Keratinocyte (primary cell): Measurements from ENCODE around the gene CSRP3. TPM values are rescaled to one million over a fixed set of nuclear protein-coding genes. Genes with fewer than 3 reads are reported as not detected.
A peak's percentile ranks its signal among the peaks of the same experiment; 100 is the strongest.

ENCODE experiments used
- DNase-seq: peaks from one replicate; pipeline ENCODE4 v3.0.0-alpha.2; 2011; ENCODE audit warnings: low read depth, missing footprints, low spot score
- FAIRE-seq: peaks from 2 replicates; lab custom pipeline; 2011; peaks lifted over from hg19 to GRCh38; lab: Jason Lieb, UNC
- H2AFZ ChIP-seq: 2 replicates; pipeline ENCODE4 v1.6.0; 2012; ENCODE audit warnings: low read length, control low read depth, inconsistent platforms; ENCODE audit not compliant: control insufficient read depth
- H3K27ac ChIP-seq: 2 replicates; pipeline ENCODE4 v1.5.1; 2011; ENCODE audit warnings: low read length; ENCODE audit not compliant: control insufficient read depth, insufficient read depth
- H3K27me3 ChIP-seq: 3 replicates; pipeline ENCODE4 v1.6.0; 2011; ENCODE audit warnings: low read length; ENCODE audit not compliant: control insufficient read depth, insufficient read depth; ENCODE audit errors: extremely low read depth
- H3K36me3 ChIP-seq, 2 experiments: 2 replicates in 1 of 2; 3 replicates in 1 of 2; pipeline ENCODE4 v1.5.1; 2011; ENCODE audit warnings: low read length in 2 of 2, mild to moderate bottlenecking in 1 of 2; ENCODE audit not compliant: control insufficient read depth in 2 of 2, insufficient read depth in 2 of 2; ENCODE audit errors: extremely low read depth in 1 of 2
- H3K4me1 ChIP-seq: 3 replicates; pipeline ENCODE4 v1.5.1; 2011; ENCODE audit warnings: low read length; ENCODE audit not compliant: control insufficient read depth, insufficient read depth; ENCODE audit errors: extremely low read depth
- H3K4me2 ChIP-seq: 3 replicates; pipeline ENCODE4 v1.6.0; 2011; ENCODE audit warnings: low read depth, low read length; ENCODE audit not compliant: control insufficient read depth, insufficient read depth; ENCODE audit errors: extremely low read depth
- H3K4me3 ChIP-seq, 3 experiments: fragments of 200-600 bp in 1 of 3; sonication (generic) in 1 of 3; 2 replicates in 2 of 3; 3 replicates in 1 of 3; pipeline ENCODE4 v1.5.1; 2011 to 2016; ENCODE audit warnings: low read length in 3 of 3, mild to moderate bottlenecking in 3 of 3, control low read depth in 2 of 3, inconsistent platforms in 1 of 3, low read depth in 1 of 3, mixed read lengths in 1 of 3, mixed run types in 1 of 3, moderate library complexity in 1 of 3; ENCODE audit not compliant: control insufficient read depth in 2 of 3, insufficient read depth in 2 of 3; ENCODE audit errors: extremely low read depth in 1 of 3
- H3K79me2 ChIP-seq: 2 replicates; pipeline ENCODE4 v1.6.0; 2012; ENCODE audit warnings: low read length; ENCODE audit not compliant: control insufficient read depth, insufficient read depth
- H3K9ac ChIP-seq: 3 replicates; pipeline ENCODE4 v1.6.0; 2011; ENCODE audit warnings: low read length; ENCODE audit not compliant: control insufficient read depth, insufficient read depth; ENCODE audit errors: extremely low read depth
- H3K9me1 ChIP-seq: 3 replicates; pipeline ENCODE4 v1.6.0; 2011; ENCODE audit warnings: low read length; ENCODE audit not compliant: control insufficient read depth, insufficient read depth; ENCODE audit errors: extremely low read depth
- H3K9me3 ChIP-seq: 2 replicates; pipeline ENCODE4 v1.5.1; 2012; ENCODE audit warnings: low read depth, low read length; ENCODE audit not compliant: control insufficient read depth
- H4K20me1 ChIP-seq: 3 replicates; pipeline ENCODE4 v1.6.0; 2011; ENCODE audit warnings: low read length; ENCODE audit not compliant: control insufficient read depth, insufficient read depth; ENCODE audit errors: extremely low read depth
- EZH2 ChIP-seq: IDR thresholded peaks from one replicate; pipeline ENCODE4 v1.6.1; 2012; ENCODE audit warnings: inconsistent platforms, mild to moderate bottlenecking, low read length, moderate library complexity
- dilution Hi-C: fragments of 300-500 bp; cut with MboI; formaldehyde crosslinking; loops from one replicate; pipeline ENCODE4 v1.7.0; 2020; ENCODE audit warnings: low sequenced_read_pairs; ENCODE audit not compliant: extremely low pct_ligation_motif_present
- polyA plus RNA-seq, 5 experiments: library from polyadenylated mRNA; depleted of rRNA in 3 of 5; stranded (reverse) in 3 of 5; stranded (forward) in 1 of 5; unstranded in 1 of 5; fragments of >200 nt; gene quantifications; 1 replicate in 1 of 5; 2 replicates in 3 of 5; 3 replicates in 1 of 5; pipeline versions ENCODE4 v1.2.1 to v1.2.3, GENCODE V29; 2011 to 2012; ENCODE audit warnings: missing spikeins in 2 of 5, low read depth in 1 of 5, low replicate concordance in 1 of 5
- TF ChIP-seq, protein P1 (sequence below), 3 experiments: IDR thresholded peaks in 1 of 3; conservative IDR thresholded peaks in 1 of 3; optimal IDR thresholded peaks in 1 of 3; 2 replicates in 2 of 3; 3 replicates in 1 of 3; pipeline versions ENCODE3 to v1.5.1; 2011; ENCODE audit warnings: low read length in 3 of 3, mild to moderate bottlenecking in 3 of 3, moderate library complexity in 2 of 3, control low read depth in 1 of 3, inconsistent platforms in 1 of 3; ENCODE audit not compliant: insufficient read depth in 2 of 3; ENCODE audit errors: extremely low read depth in 1 of 3

Gene CSRP3
- polyA plus RNA-seq, 1 donor (not counting 4 experiments of a cell fraction or from before 2014, with no cell fraction given), result not detected

DNA sequence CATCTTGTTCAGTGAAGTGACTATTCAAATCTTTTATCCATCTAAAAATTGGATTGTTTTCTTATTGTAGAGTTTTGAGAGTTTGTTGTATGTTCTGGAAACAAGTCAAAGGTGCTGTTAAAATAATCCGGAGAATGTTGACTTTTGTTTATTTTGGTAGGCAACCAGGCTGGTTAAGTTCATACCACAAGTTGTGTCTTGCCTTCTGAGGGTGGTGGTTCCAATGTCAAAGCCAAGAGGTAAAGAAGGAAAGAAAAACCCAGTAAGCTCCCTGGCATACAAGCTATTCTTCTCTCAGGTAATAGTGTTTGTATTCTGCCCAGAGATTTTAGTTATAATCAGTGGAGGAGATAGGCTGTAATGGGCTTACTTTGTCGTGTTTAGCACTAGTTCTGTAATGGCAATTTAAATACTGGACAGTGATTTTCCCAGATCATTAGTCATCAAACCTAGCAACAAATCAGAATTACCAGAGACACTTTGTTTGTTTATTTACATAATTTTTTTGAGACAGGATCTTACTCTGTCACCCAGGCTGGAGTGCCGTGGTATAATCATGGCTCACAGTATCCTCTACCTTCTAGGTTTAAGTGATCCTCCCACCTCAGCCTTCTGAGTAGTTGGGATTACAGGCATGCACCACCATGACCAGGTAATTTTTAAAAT is 15.1 kb upstream of the CSRP3 start:
- no peak for TF ChIP-seq EZH2
- TF ChIP-seq, protein P1, sequence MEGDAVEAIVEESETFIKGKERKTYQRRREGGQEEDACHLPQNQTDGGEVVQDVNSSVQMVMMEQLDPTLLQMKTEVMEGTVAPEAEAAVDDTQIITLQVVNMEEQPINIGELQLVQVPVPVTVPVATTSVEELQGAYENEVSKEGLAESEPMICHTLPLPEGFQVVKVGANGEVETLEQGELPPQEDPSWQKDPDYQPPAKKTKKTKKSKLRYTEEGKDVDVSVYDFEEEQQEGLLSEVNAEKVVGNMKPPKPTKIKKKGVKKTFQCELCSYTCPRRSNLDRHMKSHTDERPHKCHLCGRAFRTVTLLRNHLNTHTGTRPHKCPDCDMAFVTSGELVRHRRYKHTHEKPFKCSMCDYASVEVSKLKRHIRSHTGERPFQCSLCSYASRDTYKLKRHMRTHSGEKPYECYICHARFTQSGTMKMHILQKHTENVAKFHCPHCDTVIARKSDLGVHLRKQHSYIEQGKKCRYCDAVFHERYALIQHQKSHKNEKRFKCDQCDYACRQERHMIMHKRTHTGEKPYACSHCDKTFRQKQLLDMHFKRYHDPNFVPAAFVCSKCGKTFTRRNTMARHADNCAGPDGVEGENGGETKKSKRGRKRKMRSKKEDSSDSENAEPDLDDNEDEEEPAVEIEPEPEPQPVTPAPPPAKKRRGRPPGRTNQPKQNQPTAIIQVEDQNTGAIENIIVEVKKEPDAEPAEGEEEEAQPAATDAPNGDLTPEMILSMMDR (optimal IDR thresholded peaks at IDR 0.05 in 1 of 3, IDR thresholded peaks at IDR 0.05 in 1 of 3, conservative IDR thresholded peaks at IDR 0.05 in 1 of 3; ENCODE audit: extremely low read depth in 1 of 3, insufficient read depth in 2 of 3, low read length in 3 of 3), result no peak
- no peaks in the 10 kb centered on the region for H4K20me1 ChIP-seq
- H3K4me3 ChIP-seq, result no peak overlapping the region
- H3K9ac ChIP-seq, result no peak overlapping the region
- no peaks in the 10 kb centered on the region for H3K79me2 ChIP-seq
- peak overlapping the region; percentile 51 for H3K4me2 ChIP-seq
- H3K9me3 ChIP-seq, result no peaks in the 10 kb centered on the region
- no peaks in the 10 kb centered on the region for H3K27me3 ChIP-seq
- H3K27ac ChIP-seq, result no peak overlapping the region
- H3K9me1 ChIP-seq, result no peaks in the 10 kb centered on the region
- H2AFZ ChIP-seq, result no peak overlapping the region
- dilution Hi-C loops, result no loop called here
- peaks cover 34% of the 10 kb centered on the region for H3K4me1 ChIP-seq
- no peaks in the 10 kb centered on the region for H3K36me3 ChIP-seq
- DNase-seq (no peak), FAIRE-seq (peak; percentile 84)

- Histone ChIP-seq H3K4me2 (no peak overlapping the region), H3K9me3 (no peaks in the 10 kb centered on the region), H3K4me3 (no peak overlapping the region), H3K9ac (no peak overlapping the region), H4K20me1 (no peaks in the 10 kb centered on the region), H3K9me1 (no peaks in the 10 kb centered on the region), H3K4me1 (peaks cover 34% of the 10 kb centered on the region), H2AFZ (no peak overlapping the region), H3K79me2 (no peaks in the 10 kb centered on the region), H3K36me3 (no peaks in the 10 kb centered on the region), H3K27me3 (no peaks in the 10 kb centered on the region), H3K27ac (no peak overlapping the region)
- DNase-seq, result no peak
- TF ChIP-seq EZH2, result no peak
- TF ChIP-seq, protein P1 (optimal IDR thresholded peaks at IDR 0.05 in 1 of 3, IDR thresholded peaks at IDR 0.05 in 1 of 3, conservative IDR thresholded peaks at IDR 0.05 in 1 of 3; ENCODE audit: extremely low read depth in 1 of 3, insufficient read depth in 2 of 3, low read length in 3 of 3), result no peak
- FAIRE-seq, result no peak
- dilution Hi-C loops, result no loop called here
These were observed 14.2 kb upstream of the CSRP3 start for GRCh38 chr11:19216021-19216420.
